GM10248 (cell line): ENCODE results near the gene CLEC6A.

Source experiments
- CTCF ChIA-PET: fragments of 300-600 bp; sonication (Branson Sonifier 250); formaldehyde crosslinking; extraction: SDS; loops from one replicate; lab custom pipeline; 2021; ENCODE audit warnings: antibody characterized with exemption; lab: Yijun Ruan, JAX
- POLR2A ChIA-PET: fragments of 350-650 bp; sonication (Branson Sonifier 250); formaldehyde crosslinking; extraction: SDS; loops from one replicate; lab custom pipeline; 2020; ENCODE audit warnings: antibody characterized with exemption; lab: Yijun Ruan, JAX
- DNase-seq: peaks from one replicate; pipeline ENCODE4 v3.0.0; 2012; ENCODE audit errors: extremely low spot score
- CTCF ChIP-seq: IDR thresholded peaks from 2 replicates; pipeline ENCODE4 v1.5.1; 2012; ENCODE audit warnings: mild to moderate bottlenecking, low read depth; ENCODE audit errors: extremely low read depth, missing control alignments, control extremely low read depth

Gene CLEC6A

GRCh38 chr12:8508910-8509841, 53.4 kb downstream of the CLEC6A start:
- CTCF ChIA-PET = interaction anchor here (2.1 kb wide), 1 partner anchor 35 kb away, joined by 7 read pairs; no protein-coding TSS in a partner anchor
- no peak for DNase-seq
- no peak for TF ChIP-seq CTCF

GRCh38 chr12:8513256-8513655, 57.5 kb downstream of the CLEC6A start, which contains the start of gene CLEC4D:
Gene CLEC4D, plus strand, starts transcription at chr12:8513503. Its CDS starts 230 bp downstream, at chr12:8513733.
- TF ChIP-seq CTCF = no peak
- ChIA-PET CTCF (no interaction called here), POLR2A (no interaction called here)
- no peak for DNase-seq

More at GRCh38 chr12:8508910-8509841, 53.4 kb downstream of the CLEC6A start:
- POLR2A ChIA-PET = no interaction called here

GRCh38 chr12:8517971-8518370, 62.2 kb downstream of the CLEC6A start:
- TF ChIP-seq CTCF = no peak
- DNase-seq = no peak
- CTCF ChIA-PET = interaction anchor here (1.2 kb wide), 1 partner anchor 24 kb away, joined by 3 read pairs; no protein-coding TSS in a partner anchor
- POLR2A ChIA-PET = no interaction called here

GRCh38 chr12:8519171-8519570, 63.4 kb downstream of the CLEC6A start:
- ChIA-PET POLR2A (no interaction called here), CTCF (interaction anchor here (1.2 kb wide), 1 partner anchor 23 kb away, joined by 3 read pairs; no protein-coding TSS in a partner anchor)
- no peak for TF ChIP-seq CTCF
- DNase-seq = no peak

GRCh38 chr12:8527250-8528130, 71.7 kb downstream of the CLEC6A start:
- ChIA-PET CTCF (interaction anchor here (1.0 kb wide), 1 partner anchor 17 kb away, joined by 5 read pairs; no protein-coding TSS in a partner anchor), POLR2A (no interaction called here)
- TF ChIP-seq CTCF = no peak
- DNase-seq = no peak
